ENCODE measurements around the gene EXOC4.

Gene EXOC4

DNA sequence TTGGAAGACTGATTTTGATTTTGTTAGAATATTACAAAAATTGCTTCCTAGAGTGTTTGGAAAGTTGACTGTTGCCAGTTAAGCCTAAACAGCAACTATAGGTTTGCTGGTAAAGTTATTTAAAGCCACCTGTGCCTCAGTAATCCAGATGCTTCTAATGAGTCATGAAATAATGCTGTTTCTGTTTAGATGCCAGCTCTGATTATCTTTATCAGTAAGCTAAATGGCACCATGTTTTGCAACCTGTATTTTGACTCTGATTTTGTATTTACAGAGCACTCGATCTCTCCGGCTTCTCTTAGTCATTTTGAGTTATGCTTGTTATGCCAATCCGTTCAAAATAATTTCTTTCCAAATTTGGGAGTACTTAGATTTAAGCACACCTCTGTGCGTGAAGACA lies 366.1 kb downstream of the EXOC4 start:
- Histone ChIP-seq H3K4me1 (ENCODE audit: control insufficient read depth, insufficient read depth, low read length) (peaks cover 2% of the 10 kb centered on the region; the same call in 1 of the 2 replicates), H3K4me3 (ENCODE audit: low read depth, low read length) (no peak overlapping the region), H3K36me3 (ENCODE audit: control insufficient read depth in 2 of 2, insufficient read depth in 1 of 2, low read length in 2 of 2) (no peaks in the 10 kb centered on the region), H3K27ac (ENCODE audit: extremely low read depth, low read depth, low read length) (no peak overlapping the region), H3K9me3 (ENCODE audit: control insufficient read depth, insufficient read depth, low read depth, low read length) (no peaks in the 10 kb centered on the region)
- CTCF ChIA-PET: no interaction called here
- POLR2A ChIA-PET: no interaction called here
- TF ChIP-seq KLF10 (tag by site-specific recombination; IDR thresholded peaks at IDR 0.05): no peak
- no peak for TF ChIP-seq ZFHX2 (tag by site-specific recombination; conservative IDR thresholded peaks at IDR 0.05)
- no peak for TF ChIP-seq ZNF157 (tag by site-specific recombination; IDR thresholded peaks at IDR 0.05)
- TF ChIP-seq ZNF132 (tag by site-specific recombination; IDR thresholded peaks at IDR 0.05; ENCODE audit: borderline replicate concordance): no peak
- no peak for TF ChIP-seq ZNF521 (tag by site-specific recombination; IDR thresholded peaks at IDR 0.05)

DNA sequence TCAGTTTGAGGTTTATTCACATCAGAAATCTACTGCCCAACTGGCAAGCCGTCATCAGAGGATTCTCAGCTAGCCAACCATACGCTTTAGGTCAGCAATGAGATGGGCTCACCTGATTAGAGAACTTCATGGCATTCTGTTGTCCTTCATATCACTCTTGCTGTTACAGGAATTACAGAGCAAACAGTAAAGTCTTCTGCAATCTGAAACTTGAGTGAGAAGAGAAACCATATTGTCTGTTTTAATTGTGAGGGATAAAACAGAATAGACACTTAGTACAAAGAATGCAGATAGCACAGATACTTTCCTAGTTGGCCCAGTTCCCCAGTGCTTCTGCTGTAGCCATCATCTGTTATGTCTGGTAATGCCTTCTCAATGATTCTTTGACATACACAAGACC lies 366.6 kb downstream of the EXOC4 start:
- no peak for TF ChIP-seq SP3 (tag by site-specific recombination; IDR thresholded peaks at IDR 0.05)
- TF ChIP-seq, protein P1, sequence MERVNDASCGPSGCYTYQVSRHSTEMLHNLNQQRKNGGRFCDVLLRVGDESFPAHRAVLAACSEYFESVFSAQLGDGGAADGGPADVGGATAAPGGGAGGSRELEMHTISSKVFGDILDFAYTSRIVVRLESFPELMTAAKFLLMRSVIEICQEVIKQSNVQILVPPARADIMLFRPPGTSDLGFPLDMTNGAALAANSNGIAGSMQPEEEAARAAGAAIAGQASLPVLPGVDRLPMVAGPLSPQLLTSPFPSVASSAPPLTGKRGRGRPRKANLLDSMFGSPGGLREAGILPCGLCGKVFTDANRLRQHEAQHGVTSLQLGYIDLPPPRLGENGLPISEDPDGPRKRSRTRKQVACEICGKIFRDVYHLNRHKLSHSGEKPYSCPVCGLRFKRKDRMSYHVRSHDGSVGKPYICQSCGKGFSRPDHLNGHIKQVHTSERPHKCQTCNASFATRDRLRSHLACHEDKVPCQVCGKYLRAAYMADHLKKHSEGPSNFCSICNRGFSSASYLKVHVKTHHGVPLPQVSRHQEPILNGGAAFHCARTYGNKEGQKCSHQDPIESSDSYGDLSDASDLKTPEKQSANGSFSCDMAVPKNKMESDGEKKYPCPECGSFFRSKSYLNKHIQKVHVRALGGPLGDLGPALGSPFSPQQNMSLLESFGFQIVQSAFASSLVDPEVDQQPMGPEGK (tag by site-specific recombination; IDR thresholded peaks at IDR 0.05): no peak
- TF ChIP-seq ZNF19 (tag by site-specific recombination; IDR thresholded peaks at IDR 0.05; ENCODE audit: low read depth): no peak
- TF ChIP-seq ZNF600 (tag by site-specific recombination; IDR thresholded peaks at IDR 0.05): no peak
- no peak for TF ChIP-seq SCRT1 (tag by site-specific recombination; IDR thresholded peaks at IDR 0.05; ENCODE audit: borderline replicate concordance)
- TF ChIP-seq, protein P2, sequence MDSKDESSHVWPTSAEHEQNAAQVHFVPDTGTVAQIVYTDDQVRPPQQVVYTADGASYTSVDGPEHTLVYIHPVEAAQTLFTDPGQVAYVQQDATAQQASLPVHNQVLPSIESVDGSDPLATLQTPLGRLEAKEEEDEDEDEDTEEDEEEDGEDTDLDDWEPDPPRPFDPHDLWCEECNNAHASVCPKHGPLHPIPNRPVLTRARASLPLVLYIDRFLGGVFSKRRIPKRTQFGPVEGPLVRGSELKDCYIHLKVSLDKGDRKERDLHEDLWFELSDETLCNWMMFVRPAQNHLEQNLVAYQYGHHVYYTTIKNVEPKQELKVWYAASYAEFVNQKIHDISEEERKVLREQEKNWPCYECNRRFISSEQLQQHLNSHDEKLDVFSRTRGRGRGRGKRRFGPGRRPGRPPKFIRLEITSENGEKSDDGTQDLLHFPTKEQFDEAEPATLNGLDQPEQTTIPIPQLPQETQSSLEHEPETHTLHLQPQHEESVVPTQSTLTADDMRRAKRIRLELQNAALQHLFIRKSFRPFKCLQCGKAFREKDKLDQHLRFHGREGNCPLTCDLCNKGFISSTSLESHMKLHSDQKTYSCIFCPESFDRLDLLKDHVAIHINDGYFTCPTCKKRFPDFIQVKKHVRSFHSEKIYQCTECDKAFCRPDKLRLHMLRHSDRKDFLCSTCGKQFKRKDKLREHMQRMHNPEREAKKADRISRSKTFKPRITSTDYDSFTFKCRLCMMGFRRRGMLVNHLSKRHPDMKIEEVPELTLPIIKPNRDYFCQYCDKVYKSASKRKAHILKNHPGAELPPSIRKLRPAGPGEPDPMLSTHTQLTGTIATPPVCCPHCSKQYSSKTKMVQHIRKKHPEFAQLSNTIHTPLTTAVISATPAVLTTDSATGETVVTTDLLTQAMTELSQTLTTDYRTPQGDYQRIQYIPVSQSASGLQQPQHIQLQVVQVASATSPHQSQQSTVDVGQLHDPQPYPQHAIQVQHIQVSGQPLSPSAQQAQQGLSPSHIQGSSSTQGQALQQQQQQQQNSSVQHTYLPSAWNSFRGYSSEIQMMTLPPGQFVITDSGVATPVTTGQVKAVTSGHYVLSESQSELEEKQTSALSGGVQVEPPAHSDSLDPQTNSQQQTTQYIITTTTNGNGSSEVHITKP (tag by site-specific recombination; IDR thresholded peaks at IDR 0.05): no peak
- TF ChIP-seq ZNF501 (tag by site-specific recombination; IDR thresholded peaks at IDR 0.05): no peak
- no peak for TF ChIP-seq ZNF184 (tag by site-specific recombination; IDR thresholded peaks at IDR 0.05)
- no peak for TF ChIP-seq ZNF701 (tag by site-specific recombination; IDR thresholded peaks at IDR 0.05)
- no peak for TF ChIP-seq ZNF114 (tag by site-specific recombination; IDR thresholded peaks at IDR 0.05)
- TF ChIP-seq, protein P3, sequence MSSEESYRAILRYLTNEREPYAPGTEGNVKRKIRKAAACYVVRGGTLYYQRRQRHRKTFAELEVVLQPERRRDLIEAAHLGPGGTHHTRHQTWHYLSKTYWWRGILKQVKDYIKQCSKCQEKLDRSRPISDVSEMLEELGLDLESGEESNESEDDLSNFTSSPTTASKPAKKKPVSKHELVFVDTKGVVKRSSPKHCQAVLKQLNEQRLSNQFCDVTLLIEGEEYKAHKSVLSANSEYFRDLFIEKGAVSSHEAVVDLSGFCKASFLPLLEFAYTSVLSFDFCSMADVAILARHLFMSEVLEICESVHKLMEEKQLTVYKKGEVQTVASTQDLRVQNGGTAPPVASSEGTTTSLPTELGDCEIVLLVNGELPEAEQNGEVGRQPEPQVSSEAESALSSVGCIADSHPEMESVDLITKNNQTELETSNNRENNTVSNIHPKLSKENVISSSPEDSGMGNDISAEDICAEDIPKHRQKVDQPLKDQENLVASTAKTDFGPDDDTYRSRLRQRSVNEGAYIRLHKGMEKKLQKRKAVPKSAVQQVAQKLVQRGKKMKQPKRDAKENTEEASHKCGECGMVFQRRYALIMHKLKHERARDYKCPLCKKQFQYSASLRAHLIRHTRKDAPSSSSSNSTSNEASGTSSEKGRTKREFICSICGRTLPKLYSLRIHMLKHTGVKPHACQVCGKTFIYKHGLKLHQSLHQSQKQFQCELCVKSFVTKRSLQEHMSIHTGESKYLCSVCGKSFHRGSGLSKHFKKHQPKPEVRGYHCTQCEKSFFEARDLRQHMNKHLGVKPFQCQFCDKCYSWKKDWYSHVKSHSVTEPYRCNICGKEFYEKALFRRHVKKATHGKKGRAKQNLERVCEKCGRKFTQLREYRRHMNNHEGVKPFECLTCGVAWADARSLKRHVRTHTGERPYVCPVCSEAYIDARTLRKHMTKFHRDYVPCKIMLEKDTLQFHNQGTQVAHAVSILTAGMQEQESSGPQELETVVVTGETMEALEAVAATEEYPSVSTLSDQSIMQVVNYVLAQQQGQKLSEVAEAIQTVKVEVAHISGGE (tag by site-specific recombination; conservative IDR thresholded peaks at IDR 0.05; ENCODE audit: low read depth): no peak
- no peak for TF ChIP-seq IKZF3 (tag by site-specific recombination; IDR thresholded peaks at IDR 0.05)
- no peak for TF ChIP-seq ZNF747 (tag by site-specific recombination; IDR thresholded peaks at IDR 0.05)
- TF ChIP-seq EGR2 (tag by site-specific recombination; IDR thresholded peaks at IDR 0.05; ENCODE audit: low read depth): no peak
- TF ChIP-seq GLI4 (tag by site-specific recombination; IDR thresholded peaks at IDR 0.05): no peak
- no peak for TF ChIP-seq KLF10 (tag by site-specific recombination; IDR thresholded peaks at IDR 0.05)
- no peak for TF ChIP-seq ZNF777 (tag by site-specific recombination; IDR thresholded peaks at IDR 0.05; ENCODE audit: borderline replicate concordance)
- no peak for TF ChIP-seq HOXD13 (CRISPR knock-in tag; IDR thresholded peaks at IDR 0.05; ENCODE audit: borderline replicate concordance)
- Histone ChIP-seq H3K27ac (ENCODE audit: extremely low read depth, low read depth, low read length) (no peak overlapping the region), H3K9me3 (ENCODE audit: control insufficient read depth, insufficient read depth, low read depth, low read length) (no peaks in the 10 kb centered on the region), H3K36me3 (ENCODE audit: control insufficient read depth in 2 of 2, insufficient read depth in 1 of 2, low read length in 2 of 2) (no peaks in the 10 kb centered on the region), H3K4me3 (ENCODE audit: low read depth, low read length) (no peak overlapping the region), H3K4me1 (ENCODE audit: control insufficient read depth, insufficient read depth, low read length) (no peaks in the 10 kb centered on the region)
- POLR2A ChIA-PET: no interaction called here
- CTCF ChIA-PET: no interaction called here
